ENCODE measurements around the gene MAP7D1.
"Not testable (repeated sequence)": the region's sequence is repeated elsewhere in the genome, so short reads cannot be mapped to it uniquely, and the experiment has no call there.

The MAP7D1 gene

DNA sequence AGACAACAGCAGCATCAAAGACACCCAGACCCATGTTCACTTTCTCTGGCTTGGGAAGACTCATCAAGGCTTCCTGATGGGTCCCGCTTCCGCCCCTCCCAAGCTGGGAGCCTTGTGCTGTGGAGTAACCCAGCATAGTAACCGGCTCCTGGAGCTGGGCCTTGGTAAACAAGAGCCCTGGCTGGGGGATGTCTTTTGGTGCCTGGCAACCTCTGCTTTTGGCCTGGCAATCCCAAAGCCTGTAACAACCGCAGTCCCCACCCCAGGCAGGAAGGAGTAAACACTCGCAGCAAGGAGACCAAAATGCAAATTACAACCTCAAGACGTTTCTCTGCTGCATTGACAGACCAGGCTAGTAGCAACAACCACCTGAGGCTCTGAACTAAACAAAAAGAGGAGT, 51.4 kb downstream of the MAP7D1 start:
- no peak for DNase-seq

DNA sequence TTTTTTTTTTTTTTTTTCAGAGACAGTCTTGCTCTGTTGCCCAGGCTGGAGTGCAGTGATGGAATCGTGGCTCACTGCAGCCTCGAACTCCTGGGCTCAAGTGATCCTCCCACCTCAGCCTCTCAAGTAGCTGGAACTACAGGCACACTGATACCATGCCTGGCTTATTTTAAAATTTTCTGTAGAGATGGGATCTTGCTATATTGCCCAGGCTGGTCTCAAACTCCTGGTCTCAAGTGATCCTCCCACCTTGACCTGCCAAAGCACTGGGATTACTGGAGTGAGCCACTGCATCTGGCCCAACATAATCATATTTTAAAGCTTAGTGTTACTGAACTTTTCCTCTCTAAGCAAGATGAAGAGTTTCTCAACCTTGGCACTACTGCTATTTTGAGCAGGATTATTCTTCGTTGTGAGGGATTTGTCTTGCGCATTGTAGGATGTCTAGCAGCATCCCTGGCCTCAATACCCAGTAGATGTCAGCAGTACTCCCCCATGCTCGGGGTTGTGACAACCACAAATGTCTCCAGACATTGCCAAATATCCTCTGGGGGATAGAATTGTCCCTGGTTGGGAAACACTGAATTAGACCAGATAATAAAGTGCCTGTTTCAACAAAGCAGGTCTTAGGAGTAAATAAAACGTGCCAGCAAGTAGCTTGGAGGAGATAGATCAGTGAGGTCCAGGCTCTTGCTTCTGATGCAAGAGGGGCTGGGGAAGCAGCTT, 53.2 kb downstream of the MAP7D1 start:
- no peak for DNase-seq

DNA sequence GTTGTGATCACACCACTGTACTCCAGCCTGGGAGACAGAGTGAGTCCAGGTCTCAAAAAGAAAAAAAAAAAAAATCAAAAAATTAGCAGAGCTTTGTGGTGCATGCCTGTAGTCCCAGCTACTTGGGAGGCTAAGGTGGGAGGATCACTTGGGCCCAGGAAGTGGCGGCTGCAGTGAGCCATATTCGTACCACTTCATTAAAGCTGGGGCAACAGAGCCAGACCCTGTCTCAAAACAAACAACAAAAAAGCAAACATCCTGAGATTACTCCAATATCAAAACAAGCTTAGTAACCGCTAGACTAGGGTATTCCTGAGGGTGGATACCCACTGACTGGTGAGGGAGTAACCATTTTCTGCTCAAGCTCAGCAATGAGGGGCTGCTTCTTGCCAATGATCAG, 55.3 kb downstream of the MAP7D1 start:
- no peak for DNase-seq

DNA sequence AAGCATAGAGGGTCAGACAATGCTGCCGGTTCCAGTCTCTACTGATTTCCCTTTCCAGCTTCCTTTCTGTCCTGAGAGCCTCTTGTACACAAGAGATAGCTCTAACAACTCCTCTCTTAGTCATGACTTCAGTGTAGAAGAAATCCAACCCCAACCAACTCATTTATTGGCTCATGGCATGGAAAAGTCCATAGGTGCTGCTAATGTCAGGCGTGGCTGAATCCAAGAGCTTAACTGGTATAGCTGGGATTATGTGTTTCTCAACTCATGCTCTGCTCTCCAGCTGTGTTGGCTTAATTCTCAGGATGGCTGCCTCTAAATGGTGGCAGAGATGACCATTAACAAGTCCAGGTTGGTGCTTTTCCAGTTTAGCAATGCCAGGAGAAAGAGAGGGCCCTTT, 55.9 kb downstream of the MAP7D1 start:
- DNase-seq = no peak

DNA sequence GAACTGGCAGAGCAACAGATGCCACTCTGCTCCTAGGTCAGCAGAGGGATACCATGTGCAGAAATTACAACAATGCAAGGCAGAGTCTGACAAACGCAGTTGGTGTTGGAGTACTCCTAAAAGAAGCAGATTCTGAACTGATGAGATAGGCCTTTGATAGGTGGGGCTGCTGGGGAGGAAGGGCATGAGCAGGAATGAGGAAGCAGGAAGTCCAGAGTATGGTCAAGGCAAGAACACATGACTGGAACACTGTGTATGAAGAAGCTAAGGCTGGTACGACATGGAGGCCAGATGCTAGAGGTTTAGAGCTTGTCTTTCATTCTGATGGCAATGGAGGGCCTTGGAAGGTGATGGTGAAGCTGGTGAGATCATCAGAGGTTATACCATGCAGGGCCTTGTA, 56.8 kb downstream of the MAP7D1 start:
- DNase-seq = no peak

DNA sequence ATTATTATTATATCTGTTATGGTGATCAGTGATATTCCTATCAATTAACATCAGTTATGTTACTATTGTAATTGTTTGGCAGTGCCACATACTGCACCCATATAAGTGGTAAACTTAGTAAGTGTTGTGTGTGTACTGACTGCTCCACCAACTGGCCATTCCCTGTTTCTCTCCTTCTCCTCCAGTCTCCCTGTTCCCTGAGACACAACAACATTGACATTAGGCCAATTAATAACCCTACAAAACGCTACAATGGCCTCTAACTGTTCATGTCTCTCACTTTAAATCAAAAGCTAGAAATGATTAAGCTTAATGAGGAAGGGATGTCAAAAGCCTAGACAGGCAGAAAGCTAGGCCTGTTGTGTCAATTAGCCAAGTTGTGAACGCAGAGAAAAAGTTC, 61.7 kb downstream of the MAP7D1 start:
- DNase-seq = no peak

DNA sequence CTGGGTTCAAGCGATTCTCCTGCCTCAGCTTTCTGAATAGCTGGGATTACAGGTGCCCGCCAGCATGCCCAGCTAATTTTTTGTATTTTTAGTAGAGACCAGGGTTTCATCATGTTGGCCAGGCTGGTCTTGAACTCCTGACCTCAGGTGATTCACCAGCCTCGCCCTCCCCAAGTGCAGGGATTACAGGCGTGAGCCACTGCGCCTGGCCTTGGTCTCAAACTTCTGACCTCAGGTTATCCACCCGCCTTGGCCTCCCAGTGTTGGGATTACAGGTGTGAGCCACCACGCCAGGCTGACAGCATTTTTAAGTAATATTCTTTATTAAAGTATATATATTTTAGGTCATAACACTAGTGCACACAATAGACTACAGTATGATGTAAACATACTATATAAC, 65.9 kb downstream of the MAP7D1 start:
- not testable (repeated sequence) for DNase-seq

DNA sequence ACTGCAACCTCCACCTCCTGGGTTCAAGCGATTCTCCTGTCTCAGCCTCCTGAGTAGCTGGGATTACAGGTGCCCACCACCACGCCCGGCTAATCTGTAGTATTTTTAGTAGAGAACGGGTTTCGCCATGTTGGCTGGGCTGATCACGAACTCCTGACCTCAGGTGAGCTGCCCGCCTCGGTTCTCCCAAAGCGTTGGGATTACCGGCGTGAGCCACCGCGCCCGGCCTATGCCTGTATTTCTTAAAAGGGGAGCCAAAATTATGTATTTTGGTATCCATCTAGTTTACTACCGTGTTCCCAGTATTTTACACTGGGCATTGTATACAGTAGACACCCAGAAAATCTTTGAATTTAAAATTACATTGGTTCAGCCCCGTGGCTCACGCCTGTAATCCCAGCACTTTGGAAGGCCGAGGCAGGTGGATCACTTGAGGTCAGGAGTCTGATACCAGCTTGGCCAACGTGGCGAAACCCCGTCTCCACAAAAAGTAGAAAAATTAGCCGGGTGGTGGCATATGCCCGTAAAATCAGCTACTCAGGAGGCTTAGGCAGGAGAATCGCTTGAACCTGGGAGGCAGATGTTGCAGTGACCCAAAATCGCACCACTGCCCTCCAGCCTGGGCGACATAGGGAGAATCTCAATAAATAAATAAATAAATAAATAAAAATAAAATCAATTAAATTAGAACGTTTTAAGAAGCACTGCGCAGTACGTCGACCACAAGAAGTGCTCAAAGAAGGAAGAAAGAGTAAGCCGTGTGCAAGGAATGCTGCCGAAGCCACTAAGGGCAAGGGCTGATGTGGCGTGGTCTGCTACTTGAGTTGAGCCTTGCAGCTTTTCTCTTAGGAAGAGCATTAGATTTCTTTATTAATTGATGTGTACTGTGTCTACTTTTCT, 66.8 kb downstream of the MAP7D1 start:
- no peak for DNase-seq

DNA sequence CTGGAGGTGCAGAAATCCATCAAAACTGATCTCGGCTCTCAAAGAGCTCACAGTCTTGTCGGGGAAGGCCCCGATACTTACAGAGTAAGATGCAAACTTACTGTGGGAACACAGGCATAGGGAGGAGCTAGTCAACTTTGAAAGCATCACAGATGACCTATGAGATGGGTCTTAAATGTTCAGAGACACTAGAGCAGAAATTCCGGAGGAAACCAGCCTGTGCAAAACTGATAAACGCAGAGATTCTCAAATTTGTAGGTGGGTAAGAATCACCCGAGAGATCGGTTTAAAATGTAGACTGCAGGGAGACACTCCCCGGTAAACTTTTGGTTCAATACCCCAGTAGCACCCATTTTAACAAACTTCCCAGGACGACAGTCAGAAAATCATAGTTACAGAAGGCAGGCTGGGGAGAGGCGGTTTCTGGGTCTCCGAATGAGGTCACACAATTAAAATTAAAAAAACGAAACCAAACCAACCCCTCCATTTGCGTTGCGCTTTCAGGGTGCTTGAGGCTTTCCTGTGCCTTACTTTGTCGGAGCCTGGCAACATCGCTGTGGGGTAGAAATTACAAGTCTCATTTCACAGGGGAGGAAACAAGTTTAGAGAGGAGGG, 67.5 kb downstream of the MAP7D1 start:
- DNase-seq = no peak

DNA sequence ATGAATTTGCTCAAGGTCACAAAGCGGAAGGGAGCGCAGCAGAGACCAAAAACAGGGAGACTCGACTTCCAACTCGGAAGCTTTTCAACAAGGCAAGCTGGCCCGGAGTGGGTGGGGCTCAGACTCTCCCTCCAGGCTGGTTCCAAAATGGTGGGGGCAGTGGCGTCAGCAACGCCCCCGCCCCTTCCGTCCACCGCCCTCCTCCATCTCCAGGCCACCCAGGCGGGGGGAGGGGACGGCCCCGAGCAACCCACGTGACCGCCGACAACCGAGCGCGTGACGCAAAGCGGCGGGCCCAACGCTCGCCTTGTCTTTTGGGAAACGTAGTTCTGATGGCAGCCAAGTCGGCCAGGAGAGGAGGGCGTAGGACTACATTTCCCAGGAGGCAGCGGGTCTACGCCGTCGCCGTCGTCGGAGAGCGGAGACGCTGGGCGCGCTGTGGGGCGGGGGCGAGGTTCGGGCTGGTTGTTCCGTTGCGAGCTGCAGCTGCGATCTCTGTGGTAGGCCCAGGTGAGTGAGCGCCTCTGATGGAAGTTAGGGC, 68.1 kb downstream of the MAP7D1 start, which contains the start of gene THRAP3:
Gene THRAP3, plus strand, starts transcription at position 448 of the 541 bp plus-strand sequence. CDS start 58,121 bp downstream, outside the sequence.
- DNase-seq = peak; percentile 97

DNA sequence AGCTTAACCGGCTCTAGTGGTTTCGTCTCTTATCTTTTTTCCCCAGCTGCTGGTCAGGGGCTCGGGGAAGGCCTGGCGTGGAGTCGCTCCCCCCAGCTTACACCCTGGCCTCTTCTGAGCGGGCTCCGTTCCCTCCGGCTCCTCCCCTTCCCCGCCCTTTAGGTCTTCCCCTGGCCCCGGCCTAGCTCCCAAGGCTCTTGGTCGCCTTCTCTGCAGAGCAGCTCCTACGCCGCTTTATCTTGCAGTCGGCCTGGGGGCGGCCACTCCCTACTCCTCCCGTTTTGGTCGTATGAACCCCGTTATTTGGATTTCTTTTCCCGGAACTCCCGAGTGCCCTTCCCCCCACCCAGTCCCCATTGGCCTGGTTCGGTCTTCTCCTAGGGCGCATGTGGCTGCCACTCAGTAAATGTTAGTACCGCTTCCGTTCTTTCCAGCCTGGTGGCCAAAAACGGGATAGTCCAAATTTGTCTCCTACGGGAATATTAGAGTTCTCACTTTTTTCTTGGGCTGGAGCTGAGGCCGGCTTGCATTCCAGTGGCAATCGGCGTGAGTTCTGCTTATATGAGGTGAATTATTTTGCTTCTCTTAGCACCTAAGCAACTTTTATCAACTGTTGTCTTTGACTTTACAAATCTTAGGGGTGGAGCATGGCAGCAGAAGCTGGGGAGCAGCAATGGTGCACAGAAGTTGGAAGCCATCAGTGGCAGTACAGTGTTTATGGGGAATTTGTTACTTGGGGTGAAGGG, 68.8 kb downstream of the MAP7D1 start:
- peak; percentile 82 for DNase-seq

DNA sequence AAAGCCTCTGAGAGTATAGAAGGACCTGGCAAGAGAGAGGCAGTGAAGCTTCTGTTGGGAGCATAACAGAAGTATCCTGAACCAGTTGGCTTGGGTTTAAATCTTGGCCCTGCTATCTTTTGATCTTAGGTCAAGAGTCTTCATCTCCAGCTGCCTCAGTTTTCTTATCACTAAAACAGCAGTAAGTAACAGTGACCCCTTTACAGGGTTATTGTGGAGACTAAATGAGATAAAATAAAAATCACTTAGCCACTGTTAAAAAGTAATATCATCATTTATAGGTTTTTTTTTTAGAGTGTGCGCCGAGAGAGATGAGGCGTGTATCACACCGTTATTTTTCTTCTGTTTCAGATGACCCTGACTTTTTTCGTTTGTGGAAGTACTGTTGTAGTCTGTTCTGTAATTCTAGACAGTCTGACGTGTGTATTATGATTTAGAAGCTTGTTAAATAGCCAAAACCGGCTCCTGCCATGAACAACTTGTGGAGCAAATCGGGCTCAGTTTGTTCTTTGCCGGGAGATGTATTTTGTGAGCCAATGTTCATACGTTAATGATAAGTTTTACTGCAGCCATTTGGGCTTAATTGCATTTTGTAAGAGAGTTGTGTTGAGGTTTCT, 69.4 kb downstream of the MAP7D1 start:
- no peak for DNase-seq

DNA sequence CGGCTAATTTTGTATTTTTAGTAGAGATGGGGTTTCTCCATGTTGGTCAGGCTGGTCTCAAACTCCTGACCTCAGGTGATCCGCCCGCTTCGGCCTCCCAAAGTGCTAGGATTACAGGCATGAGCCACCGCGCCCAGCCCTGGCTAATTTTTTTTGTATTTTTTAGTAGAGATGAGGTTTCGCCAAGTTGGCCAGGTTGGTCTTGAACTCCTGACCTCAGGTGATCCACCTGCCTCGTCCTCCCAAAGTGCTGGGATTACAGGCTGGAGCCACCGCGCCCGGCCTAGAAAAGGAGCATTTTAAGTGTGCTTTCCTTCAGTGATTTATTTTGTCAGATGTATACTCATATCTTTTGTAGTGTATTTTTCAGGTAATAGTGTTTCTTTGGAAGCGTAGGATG, 74.3 kb downstream of the MAP7D1 start:
- DNase-seq = not testable (repeated sequence)

Measured in amniotic stem cell (primary cell).